Keratinocyte (primary cell): ENCODE results near the gene GGT5.

Experiments used
- CTCF ChIP-seq, 3 experiments: IDR thresholded peaks in 1 of 3; conservative IDR thresholded peaks in 1 of 3; optimal IDR thresholded peaks in 1 of 3; 2 replicates in 2 of 3; 3 replicates in 1 of 3; pipeline versions ENCODE3 to v1.5.1; 2011; ENCODE audit warnings: low read length in 3 of 3, mild to moderate bottlenecking in 3 of 3, moderate library complexity in 2 of 3, control low read depth in 1 of 3, inconsistent platforms in 1 of 3; ENCODE audit not compliant: insufficient read depth in 2 of 3; ENCODE audit errors: extremely low read depth in 1 of 3
- EZH2 ChIP-seq: IDR thresholded peaks from one replicate; pipeline ENCODE4 v1.6.1; 2012; ENCODE audit warnings: inconsistent platforms, mild to moderate bottlenecking, low read length, moderate library complexity

GRCh38 chr22:24177456-24177855 lies 67.4 kb downstream of the GGT5 start:
- TF ChIP-seq CTCF (optimal IDR thresholded peaks at IDR 0.05 in 1 of 3, IDR thresholded peaks at IDR 0.05 in 1 of 3, conservative IDR thresholded peaks at IDR 0.05 in 1 of 3; ENCODE audit: extremely low read depth in 1 of 3, insufficient read depth in 2 of 3, low read length in 3 of 3) (no peak), EZH2 (no peak)
